Stimulated activated CD4-positive, alpha-beta T cell treated with anti-CD3 and anti-CD28 coated beads, Interleukin-1b, Interleukin-23, amount 100 ng/mL, for 1 hour (primary cell): Measurements from ENCODE around the gene MT1G.
"Not testable (repeated sequence)": the region's sequence is repeated elsewhere in the genome, so short reads cannot be mapped to it uniquely, and the experiment has no call there.

Experiments
- DNase-seq, 2 donors: peaks; one replicate each; pipeline ENCODE4 v3.0.0-alpha.2; 2020; ENCODE audit warnings: low read depth in 2 of 2

Gene MT1G

DNA sequence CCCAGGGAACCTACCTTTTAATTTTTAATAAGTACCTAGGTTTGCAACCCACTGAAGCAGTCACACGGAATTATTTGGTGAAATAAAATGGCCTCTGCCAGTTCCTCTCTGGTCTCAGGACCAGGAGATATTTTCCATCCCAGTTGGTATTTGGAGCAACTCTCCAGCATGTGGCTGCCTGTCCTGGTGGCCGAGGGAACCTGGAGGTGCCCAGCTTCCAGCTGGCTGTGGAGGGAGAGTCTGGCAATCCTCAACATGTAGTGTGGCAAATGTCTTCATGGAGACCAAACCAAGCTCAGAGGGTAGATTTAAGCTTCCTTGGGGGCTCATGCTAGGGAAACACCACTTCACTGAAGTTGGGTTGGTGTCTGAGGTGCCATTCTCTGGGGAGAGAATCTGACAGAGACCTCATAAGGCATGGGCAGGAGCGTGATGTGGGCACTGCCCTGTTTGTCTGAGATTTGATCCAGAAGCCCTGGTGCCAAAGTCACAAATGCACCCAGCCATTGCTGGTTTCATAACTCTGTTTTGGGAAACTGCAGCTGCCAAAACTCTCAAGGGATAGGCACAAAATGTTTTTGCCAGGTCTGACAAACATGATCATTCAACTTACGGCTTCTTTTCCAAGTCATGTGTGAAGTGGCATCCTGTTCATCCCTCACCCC, 17.2 kb upstream of the MT1G start:
- no peak for DNase-seq

DNA sequence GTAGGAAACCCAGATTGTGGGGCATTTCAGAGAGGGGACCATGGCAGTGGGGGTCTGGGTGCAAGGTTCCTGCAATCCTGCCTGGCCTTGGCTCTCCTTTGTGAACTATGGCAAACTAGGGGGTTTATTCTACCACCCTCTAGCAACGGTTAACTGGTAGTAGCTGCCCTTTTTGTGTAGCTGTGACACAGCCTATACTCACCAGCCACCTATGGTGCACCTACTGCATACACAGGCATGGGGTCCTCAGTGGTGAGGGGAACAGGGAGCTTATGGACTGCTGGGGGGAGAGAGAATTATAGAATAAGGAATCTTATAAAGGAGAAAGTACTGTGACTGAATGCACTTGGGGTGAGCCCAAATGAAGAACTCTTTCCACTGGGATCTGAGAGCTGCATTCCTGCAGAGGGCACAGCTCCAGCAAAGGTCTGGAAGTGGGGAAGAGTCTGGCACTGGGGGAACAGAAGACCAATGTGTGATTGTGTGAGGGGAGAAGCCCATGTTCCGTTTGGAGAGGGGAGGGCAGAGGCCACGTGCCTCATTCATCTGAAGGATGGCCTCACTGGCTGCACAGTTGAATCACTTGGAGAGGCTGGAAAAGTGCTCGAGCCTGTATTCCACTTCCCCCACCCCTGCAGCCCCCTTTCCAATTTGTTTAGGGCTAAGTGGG, 16.5 kb upstream of the MT1G start:
- DNase-seq: no peak

DNA sequence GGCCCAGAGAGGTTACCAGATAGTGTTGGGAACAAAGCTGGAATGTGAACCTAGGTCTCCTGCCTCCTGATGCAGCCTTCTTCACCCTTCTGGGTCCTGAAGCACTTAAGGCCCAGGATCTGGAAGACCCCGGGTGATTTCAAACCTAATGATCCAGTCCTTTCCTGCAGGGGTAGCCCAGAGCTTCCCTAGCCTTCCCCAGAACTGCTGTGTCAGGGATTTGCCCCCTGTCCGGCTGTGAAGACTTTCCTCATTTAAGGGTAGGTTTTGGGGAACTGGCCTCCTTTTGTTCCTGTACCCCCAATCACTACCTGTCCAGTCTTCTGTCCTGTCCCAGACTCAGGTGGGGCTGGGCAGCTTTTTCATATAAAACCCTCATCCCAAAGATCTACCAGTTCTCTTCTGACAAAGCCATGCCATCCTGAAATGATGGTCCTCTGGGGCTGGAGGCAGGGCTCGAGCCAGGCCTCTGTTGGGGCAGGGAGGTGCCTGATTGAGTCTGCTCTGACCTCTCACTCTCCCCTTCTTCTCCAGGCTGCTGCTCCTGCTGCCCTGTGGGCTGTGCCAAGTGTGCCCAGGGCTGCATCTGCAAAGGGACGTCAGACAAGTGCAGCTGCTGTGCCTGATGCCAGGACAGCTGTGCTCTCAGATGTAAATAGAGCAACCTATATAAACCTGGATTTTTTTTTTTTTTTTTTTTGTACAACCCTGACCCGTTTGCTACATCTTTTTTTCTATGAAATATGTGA, 15.7 kb upstream of the MT1G start:
- DNase-seq: no peak

GRCh38 chr16:56682703-56683397, 15.0 kb upstream of the MT1G start:
- DNase-seq: no peak

GRCh38 chr16:56681939-56682702, 14.3 kb upstream of the MT1G start, which contains the start of gene MT1X:
TSS of gene MT1X (plus strand) at chr16:56682470. CDS start at chr16:56682541, 71 bp downstream.
- DNase-seq: peak; percentile 68 to 87

- DNase-seq: no peak
Observed at GRCh38 chr16:56679818-56680217, 12.0 kb upstream of the MT1G start.

DNA sequence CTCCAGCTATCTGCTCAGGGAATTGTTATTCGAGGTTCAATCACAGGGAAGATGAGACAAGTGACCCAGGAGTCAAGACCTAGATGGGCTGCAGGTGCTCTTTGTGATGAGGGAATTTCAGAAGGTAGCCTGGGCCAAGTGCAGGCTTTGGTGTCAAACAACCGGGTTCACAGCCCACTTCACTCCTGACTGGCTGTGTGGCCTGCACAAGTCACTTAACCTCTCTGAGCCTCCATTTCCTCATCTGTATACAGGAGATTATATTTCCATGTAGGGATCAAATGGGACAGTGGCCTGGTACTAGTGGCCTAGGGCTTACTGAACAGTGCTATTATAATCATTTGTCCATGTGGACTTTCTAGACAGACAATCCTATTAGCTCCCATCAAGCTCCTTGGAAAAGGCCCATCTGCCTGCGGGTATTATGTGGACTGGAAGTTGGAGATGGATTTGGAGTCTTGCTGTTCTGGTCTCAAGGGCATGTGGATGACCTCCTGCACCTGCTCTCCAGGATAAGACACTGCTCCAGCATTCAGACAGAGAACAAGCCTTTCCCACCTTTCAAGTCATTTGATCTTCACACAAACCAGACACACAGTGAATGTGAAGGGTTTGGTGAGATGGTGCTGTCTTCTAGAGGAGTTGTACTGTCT, 11.3 kb upstream of the MT1G start:
- no peak for DNase-seq

- DNase-seq: no peak
Observed at GRCh38 chr16:56677474-56677873, 9.6 kb upstream of the MT1G start.

DNA sequence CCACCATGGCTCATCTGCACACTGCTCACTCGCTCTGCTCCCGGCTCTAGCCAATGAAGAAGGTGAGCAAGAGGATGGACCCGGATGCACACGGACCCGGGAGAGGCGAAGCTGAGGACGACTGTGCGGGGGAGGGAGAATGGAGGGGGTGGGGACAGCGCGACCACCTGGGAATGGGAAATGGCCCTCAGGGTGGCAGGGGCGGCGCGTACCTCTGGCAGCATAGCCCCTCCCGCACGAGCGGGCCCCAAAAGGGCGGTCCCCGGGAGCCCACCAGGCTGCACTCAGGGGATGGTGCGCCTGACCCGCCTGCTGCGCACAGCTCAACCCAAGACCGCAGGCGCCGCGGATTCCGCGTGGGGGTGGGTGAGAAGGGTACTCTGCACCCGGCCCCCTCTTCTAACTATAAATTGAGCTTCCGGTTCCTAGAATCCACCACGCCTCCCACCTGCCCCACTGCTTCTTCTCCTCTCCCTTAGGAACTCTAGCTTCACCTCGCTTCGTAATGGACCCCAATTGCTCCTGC, 7.9 kb upstream of the MT1G start:
- peak in 1 of 2 donors; percentile 24 for DNase-seq

- not testable (repeated sequence) for DNase-seq
Observed at GRCh38 chr16:56674570-56674969, 6.7 kb upstream of the MT1G start.

- DNase-seq: no peak
Observed at GRCh38 chr16:56673921-56674320, 6.1 kb upstream of the MT1G start.

GRCh38 chr16:56672761-56673536, 5.1 kb upstream of the MT1G start:
- DNase-seq: no peak

DNA sequence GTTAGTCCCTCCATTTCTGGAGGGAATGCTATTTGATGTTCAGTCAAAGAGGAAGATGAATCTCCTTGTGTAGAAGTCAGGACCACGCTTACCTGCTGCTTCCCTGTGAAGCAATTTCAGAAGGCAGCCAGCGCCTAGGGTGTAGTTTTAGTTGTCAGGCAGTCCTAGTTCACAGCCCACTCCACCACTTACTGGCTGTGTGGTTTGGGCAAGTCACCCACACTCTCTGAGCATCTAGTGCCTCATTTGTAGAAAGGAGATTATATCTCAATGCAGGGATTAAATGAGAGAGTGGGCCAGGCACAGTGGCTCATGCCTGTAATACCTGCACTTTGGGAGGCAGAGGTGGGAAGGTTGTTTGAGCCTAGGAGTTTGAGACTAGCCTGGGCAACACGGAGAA, 4.3 kb upstream of the MT1G start:
- DNase-seq: not testable (repeated sequence)

DNA sequence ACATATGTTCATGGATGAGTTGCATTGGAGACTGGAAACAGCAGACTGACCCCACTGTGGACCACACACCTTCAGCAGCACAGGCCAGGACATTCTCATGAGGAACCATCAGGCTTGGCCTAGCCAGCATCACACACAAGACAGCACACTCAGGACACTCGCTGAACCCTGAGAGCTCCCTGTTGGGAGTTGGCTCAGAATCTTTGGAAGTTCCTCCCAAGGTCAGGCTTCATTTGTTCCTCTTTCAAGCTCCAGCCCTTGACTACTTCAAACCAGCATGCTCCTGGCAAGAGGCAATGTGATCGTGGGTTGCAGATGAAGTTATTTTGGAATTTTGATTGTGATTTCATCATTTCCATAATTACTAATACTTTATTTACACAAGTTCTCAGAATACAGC, 3.8 kb upstream of the MT1G start:
- not testable (repeated sequence) for DNase-seq

DNA sequence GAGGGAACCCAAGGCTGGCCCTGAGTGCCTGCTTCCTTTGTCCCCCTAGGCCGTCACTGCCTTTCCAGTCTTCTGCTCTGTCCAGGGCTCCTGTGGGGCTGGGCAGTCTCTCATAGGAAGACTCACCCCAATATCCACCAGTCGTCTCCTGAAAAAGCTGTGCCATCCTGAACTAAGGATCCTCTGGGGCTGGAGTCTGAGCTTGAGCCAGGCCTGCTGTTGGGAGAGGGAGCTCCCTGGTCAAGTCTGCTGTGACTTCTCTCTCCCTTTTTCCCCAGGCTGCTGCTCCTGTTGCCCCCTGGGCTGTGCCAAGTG, 2.7 kb upstream of the MT1G start:
- DNase-seq: no peak

DNA sequence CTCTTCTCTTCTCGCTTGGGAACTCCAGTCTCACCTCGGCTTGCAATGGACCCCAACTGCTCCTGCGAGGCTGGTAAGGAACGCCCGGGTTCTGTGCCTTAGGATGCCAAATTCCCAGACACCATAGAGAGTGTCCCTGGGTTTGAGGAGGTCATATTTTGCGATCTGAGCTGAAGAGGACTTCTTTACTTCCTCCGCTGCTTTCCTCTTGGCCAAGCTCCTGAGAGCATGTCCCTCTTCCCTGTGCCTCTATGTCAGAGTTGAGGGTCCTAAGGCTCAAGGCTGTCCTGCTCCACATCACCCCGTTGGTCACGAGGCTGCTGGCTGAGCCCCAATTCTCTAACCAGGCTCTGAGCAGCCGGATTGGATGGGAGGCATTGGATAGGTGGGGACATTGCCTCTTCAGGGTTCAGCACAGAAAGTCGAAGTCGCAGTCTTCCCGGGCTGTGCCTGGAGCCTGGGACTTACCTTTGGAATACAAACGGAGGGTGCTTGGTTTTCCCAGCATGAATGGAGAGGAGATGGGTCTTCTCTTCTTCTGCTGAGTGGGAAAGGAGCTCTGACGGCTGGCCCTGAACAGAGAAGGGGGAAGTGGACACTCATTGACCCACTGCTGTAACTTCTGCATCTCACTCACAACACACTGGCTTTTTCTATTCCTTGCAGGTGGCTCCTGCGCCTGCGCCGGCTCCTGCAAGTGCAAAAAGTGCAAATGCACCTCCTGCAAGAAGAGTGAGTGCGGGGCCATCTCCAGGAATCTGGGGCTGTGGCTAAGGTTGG, 2.2 kb upstream of the MT1G start:
- no peak for DNase-seq

GRCh38 chr16:56669005-56669839, 1.4 kb upstream of the MT1G start, which contains the start of gene MT1H:
TSS of gene MT1H (plus strand) at chr16:56669814. CDS start at chr16:56669885, 71 bp downstream.
- DNase-seq: no peak
